Smooth muscle cell (in vitro differentiated cells): ENCODE data around the gene GPM6B. TPM values are rescaled to one million over a fixed set of nuclear protein-coding genes. Genes with fewer than 3 reads are reported as not detected.

Source experiments
- DNase-seq: peaks from one replicate; lab custom pipeline; 2025; ENCODE audit not compliant: unreplicated experiment; lab: John Stamatoyannopoulos, UW
- H2AFZ ChIP-seq: fragments of 200-600 bp; sonication (generic); 2 replicates; pipeline ENCODE4 v1.6.0; 2016; ENCODE audit warnings: antibody characterized with exemption, low read depth, mild to moderate bottlenecking
- H3F3A ChIP-seq: fragments of 200-600 bp; sonication (generic); 2 replicates; pipeline ENCODE4 v1.6.0; 2017; ENCODE audit warnings: antibody characterized with exemption, low read depth
- H3K27ac ChIP-seq: fragments of 200-600 bp; sonication (generic); 2 replicates; pipeline ENCODE4 v1.5.1; 2016; ENCODE audit warnings: low read depth, mild to moderate bottlenecking
- H3K27me3 ChIP-seq: fragments of 200-600 bp; sonication (generic); 2 replicates; pipeline ENCODE4 v1.6.1; 2016; ENCODE audit warnings: low read depth, mild to moderate bottlenecking
- H3K36me3 ChIP-seq: fragments of 200-600 bp; sonication (generic); 2 replicates; pipeline ENCODE4 v1.5.1; 2016; ENCODE audit warnings: low read depth
- H3K4me1 ChIP-seq: fragments of 200-600 bp; sonication (generic); 2 replicates; pipeline ENCODE4 v1.5.1; 2016; ENCODE audit warnings: low read depth
- H3K4me2 ChIP-seq: fragments of 200-600 bp; sonication (generic); 2 replicates; pipeline ENCODE4 v1.6.0; 2016; ENCODE audit warnings: mild to moderate bottlenecking
- H3K4me3 ChIP-seq: fragments of 200-600 bp; sonication (generic); 2 replicates; pipeline ENCODE4 v1.5.1; 2016; ENCODE audit warnings: mild to moderate bottlenecking
- H3K79me2 ChIP-seq: fragments of 200-600 bp; sonication (generic); 2 replicates; pipeline ENCODE4 v1.6.0; 2016; ENCODE audit warnings: low read depth, mild to moderate bottlenecking
- H3K9ac ChIP-seq: fragments of 200-600 bp; sonication (generic); 2 replicates; pipeline ENCODE4 v1.6.0; 2016; ENCODE audit warnings: low read depth
- H3K9me3 ChIP-seq: fragments of 200-600 bp; sonication (generic); replicated peaks from 2 replicates; pipeline ENCODE4 v1.5.1; 2016; ENCODE audit warnings: low read depth
- H4K20me1 ChIP-seq: fragments of 200-600 bp; sonication (generic); 2 replicates; pipeline ENCODE4 v1.6.0; 2016; ENCODE audit warnings: low read depth
- CTCF ChIP-seq: fragments of 200-600 bp; sonication (generic); IDR thresholded peaks from 2 replicates; pipeline ENCODE4 v1.5.1; 2017; ENCODE audit warnings: borderline replicate concordance, mild to moderate bottlenecking, antibody characterized with exemption; ENCODE audit not compliant: insufficient read depth, poor library complexity, severe bottlenecking
- WGBS: methylation state at CpG from one replicate; pipeline ENCODE4 v1.1.7; 2016; ENCODE audit warnings: low lambda C conversion rate; 5-methylcytosine and 5-hydroxymethylcytosine counted together
- polyA plus RNA-seq: library from polyadenylated mRNA; unstranded; fragments of >200 nt; fragmentation: Nextera tagmentation; extraction: Ambion mirVana; gene quantifications from 2 replicates; pipeline ENCODE4 v1.2.1, GENCODE V29; 2016
- total RNA-seq: library from RNA; depleted of rRNA; stranded (reverse); fragments of >200 nt; gene quantifications from 2 replicates; pipeline ENCODE4 v1.2.3, GENCODE V29; 2014

The GPM6B gene
- total and polyA plus RNA-seq, 2 experiments from 2014 or later, result 17.1 to 33.4 TPM

- no peaks in the 10 kb centered on the region for H3K36me3 ChIP-seq
- no peaks in the 10 kb centered on the region for H3K9me3 ChIP-seq
- 62% methylated on average over 3 of the region's 3 CpGs for WGBS
- H3K4me3 ChIP-seq, result no peak overlapping the region
- TF ChIP-seq CTCF, result no peak
- no peak overlapping the region for H3K27ac ChIP-seq
- no peak for DNase-seq
- no peak overlapping the region for H2AFZ ChIP-seq
- H3K9ac ChIP-seq, result no peak overlapping the region
- no peaks in the 10 kb centered on the region for H3K27me3 ChIP-seq
- no peaks in the 10 kb centered on the region for H3K79me2 ChIP-seq
- no peaks in the 10 kb centered on the region for H4K20me1 ChIP-seq
- no peak overlapping the region for H3K4me2 ChIP-seq
- no peaks in the 10 kb centered on the region for H3K4me1 ChIP-seq
- no peaks in the 10 kb centered on the region for H3F3A ChIP-seq
These were observed 64.2 kb downstream of the GPM6B start for GRCh38 chrX:13752646-13753045.

GRCh38 chrX:13752141-13752540, 64.8 kb downstream of the GPM6B start:
- 70% methylated on average over 3 of the region's 3 CpGs for WGBS
- Histone ChIP-seq H4K20me1 (no peaks in the 10 kb centered on the region), H3K27ac (no peak overlapping the region), H3K27me3 (no peaks in the 10 kb centered on the region), H3K4me3 (no peak overlapping the region), H3K9ac (no peak overlapping the region), H3K9me3 (no peaks in the 10 kb centered on the region), H3K79me2 (no peaks in the 10 kb centered on the region), H2AFZ (no peak overlapping the region), H3K4me2 (no peak overlapping the region), H3K4me1 (no peaks in the 10 kb centered on the region), H3K36me3 (no peaks in the 10 kb centered on the region), H3F3A (no peaks in the 10 kb centered on the region)
- DNase-seq, result no peak
- no peak for TF ChIP-seq CTCF

- Histone ChIP-seq H3K27me3 (no peaks in the 10 kb centered on the region), H4K20me1 (no peaks in the 10 kb centered on the region), H3K79me2 (no peaks in the 10 kb centered on the region), H3K36me3 (no peaks in the 10 kb centered on the region), H3K27ac (no peak overlapping the region), H3K9me3 (no peaks in the 10 kb centered on the region), H2AFZ (no peak overlapping the region), H3K4me2 (no peak overlapping the region), H3K9ac (no peak overlapping the region), H3F3A (no peaks in the 10 kb centered on the region), H3K4me1 (no peaks in the 10 kb centered on the region), H3K4me3 (no peak overlapping the region)
- TF ChIP-seq CTCF, result no peak
- no peak for DNase-seq
These were observed 66.1 kb downstream of the GPM6B start for GRCh38 chrX:13750812-13751211.

GRCh38 chrX:13750204-13750603, 66.7 kb downstream of the GPM6B start:
- Histone ChIP-seq H3K36me3 (no peaks in the 10 kb centered on the region), H3K4me3 (no peak overlapping the region), H3K27ac (no peak overlapping the region), H3K79me2 (no peaks in the 10 kb centered on the region), H3K9ac (no peak overlapping the region), H3K27me3 (no peaks in the 10 kb centered on the region), H3K9me3 (no peaks in the 10 kb centered on the region), H4K20me1 (no peaks in the 10 kb centered on the region), H2AFZ (no peak overlapping the region), H3F3A (no peaks in the 10 kb centered on the region), H3K4me2 (no peak overlapping the region), H3K4me1 (no peaks in the 10 kb centered on the region)
- no peak for DNase-seq
- TF ChIP-seq CTCF, result peak; percentile 52
